Measurements from ENCODE around the gene ACTR5. TPM values are rescaled to one million over a fixed set of nuclear protein-coding genes. Genes with fewer than 3 reads are reported as not detected.

Gene ACTR5
- total RNA-seq, 1 experiment from 2014 or later = 14.1 TPM

DNA sequence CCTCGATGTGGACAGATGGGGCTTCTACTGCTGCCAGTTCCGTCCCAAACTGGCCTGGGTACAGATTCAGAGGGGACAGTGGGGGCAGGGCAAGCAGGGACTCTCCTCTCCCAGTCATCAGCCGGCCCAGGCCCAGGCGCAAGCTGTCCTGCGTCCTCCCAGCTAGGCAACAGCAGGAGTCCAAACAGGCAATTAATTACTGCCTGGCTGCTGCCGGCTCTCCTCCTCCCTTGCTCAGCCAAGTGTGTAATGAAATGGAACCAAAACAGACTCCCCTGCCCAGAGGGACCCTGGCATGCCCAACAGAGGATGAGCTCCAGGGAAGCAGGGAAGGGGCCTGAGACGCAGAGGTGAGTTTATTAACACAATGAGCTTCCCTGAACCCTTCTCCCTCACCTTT is 41.8 kb upstream of the ACTR5 start:
- Mint-ChIP-seq H3K4me3 (no peak overlapping the region), H3K27ac (no peak overlapping the region), H3K27me3 (ENCODE audit: low read depth) (peaks cover 43% of the 10 kb centered on the region), H3K9me3 (no peaks in the 10 kb centered on the region), H3K36me3 (ENCODE audit: insufficient read depth in 1 of 3, low read depth in 3 of 3) (no peaks in the 10 kb centered on the region), H3K4me1 (peaks cover 0 to 7% of the 10 kb centered on the region in 2 experiments; a peak in 3 of 4 replicates)
- no peak overlapping the region for H4K8ac ChIP-seq (replicated peaks; ENCODE audit: insufficient read length, low read depth, low read length)
- H3K18ac ChIP-seq (ENCODE audit: insufficient read length, low read depth, low read length) = no peak overlapping the region
- no peaks in the 10 kb centered on the region for H3K23me2 ChIP-seq (ENCODE audit: insufficient read length, low read depth, low read length, poor library complexity, severe bottlenecking)
- H3K9me3 ChIP-seq (ENCODE audit: control insufficient read depth, low read depth, low read length) = no peaks in the 10 kb centered on the region
- peaks cover 2% of the 10 kb centered on the region; the same call in 1 of the 2 replicates for H3K4me1 ChIP-seq (ENCODE audit: insufficient read depth, low read length)
- H3K79me1 ChIP-seq (ENCODE audit: insufficient read depth, low read depth, low read length, poor library complexity, severe bottlenecking) = no peaks in the 10 kb centered on the region
- no peak overlapping the region for H2AK5ac ChIP-seq (ENCODE audit: insufficient read length, low read length)
- no peak overlapping the region for H2BK5ac ChIP-seq (ENCODE audit: insufficient read length, low read length)
- no peak overlapping the region for H2BK12ac ChIP-seq (ENCODE audit: insufficient read length, low read depth, low read length)
- TF ChIP-seq, protein P1, sequence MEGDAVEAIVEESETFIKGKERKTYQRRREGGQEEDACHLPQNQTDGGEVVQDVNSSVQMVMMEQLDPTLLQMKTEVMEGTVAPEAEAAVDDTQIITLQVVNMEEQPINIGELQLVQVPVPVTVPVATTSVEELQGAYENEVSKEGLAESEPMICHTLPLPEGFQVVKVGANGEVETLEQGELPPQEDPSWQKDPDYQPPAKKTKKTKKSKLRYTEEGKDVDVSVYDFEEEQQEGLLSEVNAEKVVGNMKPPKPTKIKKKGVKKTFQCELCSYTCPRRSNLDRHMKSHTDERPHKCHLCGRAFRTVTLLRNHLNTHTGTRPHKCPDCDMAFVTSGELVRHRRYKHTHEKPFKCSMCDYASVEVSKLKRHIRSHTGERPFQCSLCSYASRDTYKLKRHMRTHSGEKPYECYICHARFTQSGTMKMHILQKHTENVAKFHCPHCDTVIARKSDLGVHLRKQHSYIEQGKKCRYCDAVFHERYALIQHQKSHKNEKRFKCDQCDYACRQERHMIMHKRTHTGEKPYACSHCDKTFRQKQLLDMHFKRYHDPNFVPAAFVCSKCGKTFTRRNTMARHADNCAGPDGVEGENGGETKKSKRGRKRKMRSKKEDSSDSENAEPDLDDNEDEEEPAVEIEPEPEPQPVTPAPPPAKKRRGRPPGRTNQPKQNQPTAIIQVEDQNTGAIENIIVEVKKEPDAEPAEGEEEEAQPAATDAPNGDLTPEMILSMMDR (conservative IDR thresholded peaks at IDR 0.05) = no peak
- no peak overlapping the region for H2AFZ ChIP-seq (ENCODE audit: low read length)
- no peak overlapping the region for H3K56ac ChIP-seq (ENCODE audit: insufficient read length, low read depth, low read length)
- no peak overlapping the region for H3K23ac ChIP-seq (ENCODE audit: insufficient read length, low read depth, low read length)
- no peak overlapping the region for H4K5ac ChIP-seq (ENCODE audit: insufficient read length, low read depth, low read length)
- peak; percentile 51 for DNase-seq
- WGBS (ENCODE audit: extremely low coverage, insufficient read length, low lambda C conversion rate) = no CpG with 5 or more reads among the region's 7 CpGs
- no peaks in the 10 kb centered on the region for H3K79me2 ChIP-seq (ENCODE audit: insufficient read depth, low read length)
- H2BK120ac ChIP-seq (ENCODE audit: low read depth, low read length, poor library complexity, severe bottlenecking) = no peak overlapping the region
- no peaks in the 10 kb centered on the region for H4K20me1 ChIP-seq (ENCODE audit: control insufficient read depth, insufficient read depth, insufficient read length)
- H3T11ph ChIP-seq (ENCODE audit: low read length) = no peak overlapping the region
- no peak overlapping the region for H3K4ac ChIP-seq (ENCODE audit: low read depth, low read length)
- H2BK20ac ChIP-seq (ENCODE audit: low read depth, low read length, poor library complexity, severe bottlenecking) = no peak overlapping the region
- no peak overlapping the region for H3K9ac ChIP-seq (ENCODE audit: extremely low read depth, insufficient read length, low read length)
- no peak overlapping the region for H4K91ac ChIP-seq (ENCODE audit: insufficient read length, low read depth, low read length)
- H3K27me3 ChIP-seq (ENCODE audit: insufficient read depth, low read length) = no peaks in the 10 kb centered on the region
- no peak overlapping the region for H3K27ac ChIP-seq (ENCODE audit: insufficient read length, low read depth, low read length)
- peak overlapping the region; percentile 25; the same call in 1 of the 2 replicates for H3K14ac ChIP-seq (ENCODE audit: insufficient read depth, low read length)
- no peak overlapping the region for H2BK15ac ChIP-seq (ENCODE audit: low read depth, low read length)
- no peak overlapping the region for H3K4me2 ChIP-seq (ENCODE audit: insufficient read depth, insufficient read length, low read length)

Measured in H9 (cell line).